AML-193 (cell line): Measurements from ENCODE around the gene BIN2.
A peak's percentile ranks its signal among the peaks of the same experiment; 100 is the strongest.
"Not testable (repeated sequence)": the region's sequence is repeated elsewhere in the genome, so short reads cannot be mapped to it uniquely, and the experiment has no call there.

Experiments
- DNase-seq, 2 experiments: peaks; one replicate each; lab custom pipeline; 2025; lab: John Stamatoyannopoulos, UW

BIN2 gene

DNA sequence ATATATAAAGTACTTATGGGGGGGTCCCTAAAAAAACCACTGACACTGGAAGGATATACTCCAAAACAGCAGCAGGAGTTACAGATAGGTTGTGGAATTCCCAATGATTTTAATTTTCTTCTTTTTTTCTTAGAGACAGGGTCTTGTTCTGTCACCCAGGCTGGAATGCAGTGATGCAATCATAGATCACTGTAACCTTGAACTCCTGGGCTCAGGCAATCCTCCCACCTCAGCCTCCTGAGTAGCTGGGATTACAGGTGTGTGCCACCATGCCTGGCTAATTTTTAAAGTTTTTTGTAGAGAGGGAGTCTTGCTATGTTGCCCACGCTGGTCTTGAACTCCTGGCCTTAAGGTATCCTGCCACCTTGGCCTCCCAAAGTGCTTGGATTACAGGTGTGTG, 64.4 kb downstream of the BIN2 start:
- DNase-seq = not testable (repeated sequence)

- no peak for DNase-seq
These were observed 69.4 kb downstream of the BIN2 start for GRCh38 chr12:51254536-51254935.

DNA sequence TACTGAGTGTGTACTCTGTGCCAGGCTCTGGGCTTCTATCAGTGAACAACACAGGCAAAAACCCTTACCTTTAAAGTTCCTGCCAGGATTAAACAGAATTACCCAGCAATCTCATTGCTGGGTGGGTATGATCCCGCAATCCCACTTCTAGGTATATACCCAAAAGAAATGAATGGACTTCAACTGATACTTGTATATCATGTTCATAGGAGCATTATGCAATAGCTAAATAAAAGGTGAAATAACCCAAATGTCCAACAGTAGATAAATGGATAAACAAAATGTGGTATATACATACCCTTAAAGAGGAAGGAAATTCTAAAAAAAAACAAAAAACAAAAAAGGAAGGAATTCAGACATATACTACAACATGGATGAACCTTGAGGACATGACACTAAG, 70.7 kb downstream of the BIN2 start:
- DNase-seq = no peak

- DNase-seq = no peak
These were observed 76.3 kb downstream of the BIN2 start for GRCh38 chr12:51247523-51248206.

- peak; percentile 91 for DNase-seq
These were observed 77.6 kb downstream of the BIN2 start for GRCh38 chr12:51246254-51246853.

DNA sequence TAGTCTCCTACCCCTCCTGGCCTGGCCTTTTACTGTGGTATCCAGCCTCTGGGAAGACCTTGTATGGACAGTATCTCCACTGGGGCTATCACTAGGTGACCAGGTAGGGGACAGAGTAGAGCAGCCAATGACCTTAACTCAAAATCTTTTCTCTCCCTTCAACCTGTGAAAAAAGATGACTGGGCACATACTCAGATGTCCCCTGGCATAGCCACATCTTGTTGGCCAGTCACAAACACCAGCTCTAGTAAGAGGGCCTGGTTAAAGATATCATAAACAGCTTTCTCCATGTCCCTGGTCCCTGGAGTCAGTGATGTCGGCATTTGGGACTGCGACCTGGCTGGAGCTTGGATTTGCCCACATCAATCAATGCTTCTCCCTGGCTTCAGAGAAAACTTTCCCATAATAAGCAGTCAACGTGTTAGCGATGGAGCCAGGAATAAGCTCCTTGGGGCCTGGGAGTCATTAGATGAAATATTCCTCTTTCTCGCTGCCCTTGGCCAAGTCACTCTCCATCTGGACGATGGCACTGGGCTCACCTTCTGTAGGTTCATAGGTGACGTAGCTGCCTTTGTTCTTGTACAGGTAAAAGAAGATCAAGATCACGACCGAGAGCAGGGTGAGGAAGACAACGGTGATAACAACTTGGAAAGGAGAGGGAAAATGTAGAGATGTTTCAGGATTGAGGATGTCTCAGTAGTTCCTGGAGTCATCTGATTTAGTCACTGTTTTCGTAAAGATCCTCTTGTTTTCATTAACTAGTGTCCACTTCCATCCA, 78.3 kb downstream of the BIN2 start:
- no peak for DNase-seq

DNA sequence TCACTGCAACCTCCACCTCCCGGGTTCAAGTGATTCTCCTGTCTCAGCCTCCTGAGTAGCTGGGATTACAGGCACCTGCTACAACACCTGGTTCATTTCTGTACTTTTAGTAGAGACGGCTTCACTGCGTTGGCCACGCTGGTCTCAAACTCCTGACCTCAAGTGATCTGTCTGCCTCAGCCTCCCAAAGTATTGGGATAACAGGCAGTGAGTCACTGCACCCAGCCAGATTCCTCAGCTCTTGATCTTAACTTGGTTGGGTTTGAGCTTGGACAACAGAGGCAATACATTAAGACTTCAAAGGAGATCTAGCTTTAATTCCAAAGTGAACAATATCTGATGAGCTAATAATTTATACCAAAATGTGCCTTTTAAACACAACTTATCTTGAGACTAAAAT, 79.7 kb downstream of the BIN2 start:
- DNase-seq = no peak

GRCh38 chr12:51242876-51243275, 81.1 kb downstream of the BIN2 start:
- peak; percentile 35 to 39 for DNase-seq

DNA sequence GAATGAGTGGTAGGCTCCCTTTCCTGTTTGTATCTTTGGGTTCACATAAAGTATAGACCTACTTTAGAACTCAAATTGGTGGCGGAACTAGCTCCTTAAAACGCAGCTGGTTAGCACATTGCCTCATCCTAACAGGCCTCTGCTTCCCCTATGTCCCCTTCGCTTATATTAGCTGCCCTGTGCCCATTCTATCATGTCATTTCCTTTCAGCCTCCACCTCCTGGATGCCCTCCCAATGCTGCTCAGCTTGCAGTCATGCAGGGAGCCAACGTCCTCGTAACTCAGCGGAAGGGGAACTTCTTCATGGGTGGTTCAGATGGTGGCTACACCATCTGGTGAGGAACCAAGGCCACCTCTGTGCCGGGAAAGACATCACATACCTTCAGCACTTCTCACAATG, 81.9 kb downstream of the BIN2 start:
- DNase-seq = no peak

DNA sequence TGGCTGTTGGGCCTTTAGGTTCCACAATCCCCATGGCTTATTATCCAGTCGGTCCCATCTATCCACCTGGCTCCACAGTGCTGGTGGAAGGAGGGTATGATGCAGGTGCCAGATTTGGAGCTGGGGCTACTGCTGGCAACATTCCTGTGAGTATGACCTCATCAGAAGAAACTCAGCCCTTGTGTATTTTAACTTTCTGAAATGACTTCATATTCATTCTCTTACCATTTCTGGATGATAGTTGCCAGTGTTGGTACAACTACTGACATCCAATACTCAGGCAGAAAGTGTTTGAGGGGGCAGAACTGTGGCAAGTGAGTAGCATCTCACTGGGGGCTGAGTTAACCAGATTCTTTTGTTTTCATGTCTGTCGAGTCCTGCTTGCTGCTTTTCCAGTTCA, 83.0 kb downstream of the BIN2 start:
- DNase-seq = no peak

GRCh38 chr12:51238510-51239334, 85.3 kb downstream of the BIN2 start, which contains the start of gene DAZAP2:
Gene DAZAP2, plus strand, starts transcription at chr12:51238826. Its CDS starts 82 bp downstream, at chr12:51238908.
- DNase-seq = peak; percentile 87 to 93

- no peak for DNase-seq
These were observed 85.9 kb downstream of the BIN2 start for GRCh38 chr12:51238037-51238509.

DNA sequence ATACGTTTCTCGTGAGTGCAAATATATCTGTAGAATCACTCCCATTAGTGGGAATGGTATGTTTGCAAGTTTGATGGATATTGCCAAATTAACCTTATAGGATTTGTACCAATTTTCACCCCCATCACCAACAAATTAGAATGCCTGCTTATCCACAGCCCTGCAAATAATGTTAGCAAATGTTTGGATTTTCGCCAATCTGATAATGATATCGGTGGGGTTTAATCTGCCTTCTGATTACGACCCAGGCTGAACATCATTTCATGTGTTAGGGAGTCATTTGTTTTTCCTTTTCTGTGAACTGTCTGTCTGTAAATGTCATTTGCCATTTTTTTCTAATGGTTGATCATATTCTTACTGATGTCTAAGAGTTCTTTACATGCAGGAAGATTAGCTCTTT, 89.4 kb downstream of the BIN2 start:
- DNase-seq = no peak

DNA sequence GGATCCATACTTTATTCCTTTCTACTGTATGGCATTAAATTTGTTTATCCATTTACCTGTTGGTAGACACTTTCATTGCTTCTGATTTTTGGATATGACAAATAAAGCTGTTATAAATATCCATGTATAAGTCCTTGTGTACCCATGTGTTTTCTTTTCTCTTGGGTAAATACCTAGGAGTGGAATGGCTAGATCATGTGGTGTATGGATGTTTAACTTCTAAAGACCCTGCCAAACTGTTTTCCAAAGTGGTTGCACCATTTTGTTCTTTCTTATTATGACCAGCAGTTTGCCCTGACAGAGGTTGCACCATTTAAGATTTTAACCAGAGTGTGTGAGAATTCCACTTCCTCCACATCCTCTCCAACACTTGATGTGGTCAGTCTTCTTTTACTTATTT, 91.3 kb downstream of the BIN2 start:
- DNase-seq = no peak
